Spleen (tissue), 11 donors: Measurements from ENCODE around the gene SMIM7. TPM values are rescaled to one million over a fixed set of nuclear protein-coding genes. Genes with fewer than 3 reads are reported as not detected.

Experiments
- DNase-seq: peaks from one replicate; pipeline ENCODE4 v3.0.0-alpha.2; 2020
- H3K27ac ChIP-seq, 8 donors: fragments of 200-600 bp; sonication (generic) in 7 of 8; 1 replicate in 4 of 8; 2 replicates in 4 of 8; pipeline versions ENCODE4 v1.5.0 to v1.8.0; 2016 to 2021; ENCODE audit warnings: inconsistent platforms in 4 of 8, mild to moderate bottlenecking in 4 of 8, moderate library complexity in 1 of 8
- H3K27me3 ChIP-seq, 7 donors: fragments of 200-600 bp; sonication (generic) in 6 of 7; replicated peaks in 1 of 7; 1 replicate in 4 of 7; 2 replicates in 3 of 7; pipeline versions ENCODE4 v1.5.0 to v1.8.0; 2016 to 2021; ENCODE audit warnings: inconsistent platforms in 3 of 7, mild to moderate bottlenecking in 1 of 7
- H3K36me3 ChIP-seq, 6 donors: fragments of 200-600 bp; sonication (generic) in 5 of 6; 1 replicate in 4 of 6; 2 replicates in 2 of 6; pipeline versions ENCODE4 v1.5.0 to v1.8.0; 2016 to 2021; ENCODE audit warnings: inconsistent platforms in 2 of 6
- H3K4me1 ChIP-seq, 6 donors: fragments of 200-600 bp; sonication (generic) in 5 of 6; 1 replicate in 3 of 6; 2 replicates in 3 of 6; pipeline versions ENCODE4 v1.5.0 to v1.8.0; 2016 to 2021; ENCODE audit warnings: inconsistent platforms in 3 of 6
- H3K4me3 ChIP-seq, 8 donors: fragments of 200-600 bp; sonication (generic) in 7 of 8; 1 replicate in 4 of 8; 2 replicates in 4 of 8; pipeline versions ENCODE4 v1.5.0 to v1.8.0; 2016 to 2021; ENCODE audit warnings: inconsistent platforms in 4 of 8, mild to moderate bottlenecking in 4 of 8, moderate library complexity in 2 of 8
- H3K9me3 ChIP-seq, 8 donors: fragments of 200-600 bp; sonication (generic) in 7 of 8; 1 replicate in 4 of 8; 2 replicates in 4 of 8; pipeline versions ENCODE4 v1.5.0 to v1.8.0; 2016 to 2021; ENCODE audit warnings: inconsistent platforms in 4 of 8
- CTCF ChIP-seq, 11 experiments: fragments of 200-600 bp in 7 of 11; fragments of 450-650 bp in 4 of 11; sonication (generic) in 4 of 11; IDR thresholded peaks in 8 of 11; conservative IDR thresholded peaks in 3 of 11; 1 replicate in 7 of 11; 2 replicates in 4 of 11; pipeline versions ENCODE4 v1.4.0 to v1.8.0; 2016 to 2021; ENCODE audit warnings: antibody characterized with exemption in 11 of 11, inconsistent platforms in 4 of 11, mild to moderate bottlenecking in 1 of 11
- POLR2A ChIP-seq, 3 donors: fragments of 450-650 bp; IDR thresholded peaks; one replicate each; pipeline ENCODE4 v1.5.1; 2017; ENCODE audit warnings: antibody characterized with exemption in 3 of 3, mild to moderate bottlenecking in 1 of 3
- POLR2AphosphoS5 ChIP-seq, 3 donors: sonication (generic); formaldehyde crosslinking; IDR thresholded peaks; one replicate each; pipeline ENCODE4 v1.5.1; 2017; ENCODE audit warnings: antibody characterized with exemption in 3 of 3
- WGBS, 5 donors: extraction: QIAGEN DNeasy Blood & Tissue Kit in 3 of 5; methylation state at CpG; one replicate each; pipeline versions ENCODE4 v1.1.5 to v1.1.7; 2013 to 2018; 5-methylcytosine and 5-hydroxymethylcytosine counted together
- intact Hi-C: fragments of 100-400 bp; cut with DNase I; formaldehyde crosslinking; loops from one replicate; pipeline ENCODE4 v1.15.0; 2023; ENCODE audit warnings: low total_unique reads
- polyA plus RNA-seq, 3 donors: library from polyadenylated mRNA; stranded (reverse); fragments of 200-250 nt; gene quantifications; one replicate each; pipeline ENCODE4 v1.2.1, GENCODE V29; 2013
- total RNA-seq, 7 donors: library from RNA; depleted of rRNA in 3 of 7; stranded (reverse); fragments of >200 nt in 3 of 7; fragmentation: NEBNext Ultra II Directional in 4 of 7; extraction: Animal tissue kit (Norgen Biotek cat#: 25700) in 4 of 7; gene quantifications; one replicate each; pipeline versions ENCODE4 v1.1.0 to v1.2.1, GENCODE V29; 2016 to 2021
- donor health status: healthy with polysubstance abuse.
- donor health status: DM: no; HTN: no; CAD: no; lungs with moderate emphysema.
- donor health status: DM: no; HTN: no; CAD: no.
- donor health status: Bipolar disorder and iron deficiency.
- donor health status: healthy.
- donor health status: DM: no; HTN: no; CAD: no.
- donor health status: DM: yes; HTN: yes; CAD: no.

The SMIM7 gene
- total and polyA plus RNA-seq, 10 donors = 57.3 to 95.4 (median 76.7) TPM

- no peak overlapping the region for H3K4me3 ChIP-seq
- peak overlapping the region in 1 of 8 donors; percentile 16 for H3K27ac ChIP-seq
- peaks cover 0 to 16% (median 0%) of the 10 kb centered on the region in 6 donors for H3K4me1 ChIP-seq
- DNase-seq = no peak
- H3K9me3 ChIP-seq = no peaks in the 10 kb centered on the region
- no peak for TF ChIP-seq CTCF (IDR thresholded peaks at IDR 0.05 in 8 of 11, conservative IDR thresholded peaks at IDR 0.05 in 3 of 11)
- no peak for TF ChIP-seq POLR2A (IDR thresholded peaks at IDR 0.05)
- no peak for TF ChIP-seq POLR2AphosphoS5 (IDR thresholded peaks at IDR 0.05)
- intact Hi-C loops = no loop called here
- peaks cover 0 to 100% (median 59%) of the 10 kb centered on the region in 6 donors for H3K36me3 ChIP-seq
- no peaks in the 10 kb centered on the region for H3K27me3 ChIP-seq
Observed at GRCh38 chr19:16637535-16637934, 22.4 kb downstream of the SMIM7 start.

- no peak for TF ChIP-seq POLR2AphosphoS5 (IDR thresholded peaks at IDR 0.05)
- no peak for TF ChIP-seq POLR2A (IDR thresholded peaks at IDR 0.05)
- no peak for TF ChIP-seq CTCF (IDR thresholded peaks at IDR 0.05 in 8 of 11, conservative IDR thresholded peaks at IDR 0.05 in 3 of 11)
- peaks cover 8 to 26% (median 21%) of the 10 kb centered on the region in 6 donors for H3K4me1 ChIP-seq
- H3K36me3 ChIP-seq = peaks cover 0 to 67% (median 31%) of the 10 kb centered on the region in 6 donors
- no peak overlapping the region for H3K4me3 ChIP-seq
- H3K27me3 ChIP-seq = no peaks in the 10 kb centered on the region
- no peaks in the 10 kb centered on the region for H3K9me3 ChIP-seq
- H3K27ac ChIP-seq = no peak overlapping the region
- no peak for DNase-seq
- intact Hi-C loops = no loop called here
- WGBS, 5 donors = 92 to 96% (median 94%) methylated on average over 6 of the region's 6 CpGs
Observed at GRCh38 chr19:16631465-16631864, 28.5 kb downstream of the SMIM7 start.

GRCh38 chr19:16628984-16629691 is 30.8 kb downstream of the SMIM7 start:
- Histone ChIP-seq H3K27me3 (no peaks in the 10 kb centered on the region), H3K4me3 (peak overlapping the region; percentile 76 to 99 (median 93)), H3K9me3 (no peaks in the 10 kb centered on the region), H3K36me3 (peaks cover 0 to 59% (median 29%) of the 10 kb centered on the region in 6 donors), H3K27ac (peak overlapping the region; percentile 94 to 99 (median 96)), H3K4me1 (peaks cover 22 to 50% (median 42%) of the 10 kb centered on the region in 6 donors)
- 11 to 17% (median 12%) methylated on average over 21 to 23 of the region's 23 CpGs for WGBS, 5 donors
- peak in 1 of 3 donors; percentile 20 for TF ChIP-seq POLR2AphosphoS5 (IDR thresholded peaks at IDR 0.05)
- TF ChIP-seq POLR2A (IDR thresholded peaks at IDR 0.05) = no peak
- DNase-seq = no peak
- intact Hi-C loops = no loop called here

- peak within 1 kb of the TSS; percentile 76 to 99 (median 93) for H3K4me3 ChIP-seq
Observed at GRCh38 chr19:16628183-16628983, 31.6 kb downstream of the SMIM7 start, which contains the start of gene MED26. TSS of gene MED26 (minus strand) at chr19:16628204. CDS start at chr19:16627943, 261 bp downstream.

More at GRCh38 chr19:16628183-16628983, 31.6 kb downstream of the SMIM7 start, which contains the start of gene MED26:
- Histone ChIP-seq H3K27ac (peak within 1 kb of the TSS; percentile 94 to 99 (median 96)), H3K4me1 (peaks cover 22 to 57% (median 45%) of the 10 kb centered on the region in 6 donors), H3K27me3 (no peaks in the 10 kb centered on the region), H3K36me3 (peaks cover 0 to 59% (median 25%) of the 10 kb centered on the region in 6 donors), H3K9me3 (no peaks in the 10 kb centered on the region)
- peak; percentile 98 for DNase-seq
- intact Hi-C loops = no loop called here
- 0 to 1% (median 0%) methylated on average over 63 to 98 of the region's 98 CpGs for WGBS, 5 donors
- peak; percentile 91 to 96 (median 93) for TF ChIP-seq POLR2AphosphoS5 (IDR thresholded peaks at IDR 0.05)
- TF ChIP-seq CTCF (IDR thresholded peaks at IDR 0.05 in 8 of 11, conservative IDR thresholded peaks at IDR 0.05 in 3 of 11) = peak in 4 of 11 experiments; percentile 38 to 54 (median 48)
- TF ChIP-seq POLR2A (IDR thresholded peaks at IDR 0.05) = peak in 1 of 3 donors; percentile 54
